IPS-18c (cell line): ENCODE measurements around the gene OAS2.
"Not testable (repeated sequence)": the region's sequence is repeated elsewhere in the genome, so short reads cannot be mapped to it uniquely, and the experiment has no call there.

ENCODE experiments used
- H3K4me3 ChIP-seq: 2 replicates; pipeline ENCODE4 v1.7.0; 2013; ENCODE audit warnings: low read depth, mild to moderate bottlenecking, low read length, moderate library complexity; ENCODE audit not compliant: insufficient read depth
- H3K9me3 ChIP-seq: one replicate; pipeline ENCODE4 v1.6.1; 2013; ENCODE audit warnings: mild to moderate bottlenecking, low read length, moderate library complexity; ENCODE audit not compliant: control insufficient read depth, insufficient read depth

OAS2 gene

DNA sequence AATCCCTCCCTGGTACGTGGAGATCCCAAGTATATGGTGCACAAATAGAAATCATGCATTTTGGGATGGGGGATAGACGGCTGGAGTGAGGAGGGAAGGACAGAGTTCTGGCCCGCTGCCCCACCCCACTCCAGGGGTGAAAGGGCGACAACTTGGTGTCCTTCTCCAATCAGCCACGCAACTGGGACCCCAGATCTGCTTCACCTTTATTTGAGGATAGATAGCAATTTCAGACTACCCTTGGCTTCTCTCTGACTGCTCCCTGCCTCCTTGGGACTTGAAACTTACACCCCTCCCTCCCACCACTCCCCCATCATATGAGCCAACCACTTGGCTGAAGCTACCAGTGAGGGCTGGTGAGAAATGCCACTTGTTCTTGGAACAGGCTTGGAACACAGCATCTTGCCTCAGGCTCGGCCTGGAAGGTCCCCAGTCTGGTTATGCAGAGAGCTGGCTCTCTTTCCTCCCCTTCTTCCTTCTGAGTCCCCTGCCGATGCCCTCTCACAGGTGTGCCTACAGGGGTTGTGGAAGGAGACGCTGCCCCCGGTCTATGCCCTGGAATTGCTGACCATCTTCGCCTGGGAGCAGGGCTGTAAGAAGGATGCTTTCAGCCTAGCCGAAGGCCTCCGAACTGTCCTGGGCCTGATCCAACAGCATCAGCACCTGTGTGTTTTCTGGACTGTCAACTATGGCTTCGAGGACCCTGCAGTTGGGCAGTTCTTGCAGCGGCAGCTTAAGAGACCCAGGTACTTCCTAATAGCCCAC, 31.9 kb upstream of the OAS2 start:
- H3K9me3 ChIP-seq: peaks cover 2% of the 10 kb centered on the region
- no peak overlapping the region for H3K4me3 ChIP-seq

DNA sequence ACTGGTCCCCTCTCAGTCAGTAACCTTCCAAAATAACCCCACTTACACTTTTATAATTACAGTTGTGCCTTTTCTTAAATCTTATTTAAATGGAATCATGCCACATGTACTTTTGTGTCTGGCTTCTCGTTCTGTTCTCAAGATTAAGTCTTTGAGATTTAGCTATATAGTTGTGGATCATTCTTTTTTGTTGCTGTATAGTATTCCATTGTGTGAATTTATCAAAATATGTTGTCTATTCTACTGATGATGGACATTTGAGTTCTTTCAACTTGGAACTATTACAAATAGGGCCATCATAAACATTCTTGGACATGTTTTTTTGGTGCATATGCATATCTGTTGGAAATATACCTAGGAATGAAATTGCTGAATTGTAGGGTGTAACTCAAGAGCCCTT, 31.0 kb upstream of the OAS2 start:
- H3K9me3 ChIP-seq: peaks cover 2% of the 10 kb centered on the region
- H3K4me3 ChIP-seq: no peak overlapping the region

DNA sequence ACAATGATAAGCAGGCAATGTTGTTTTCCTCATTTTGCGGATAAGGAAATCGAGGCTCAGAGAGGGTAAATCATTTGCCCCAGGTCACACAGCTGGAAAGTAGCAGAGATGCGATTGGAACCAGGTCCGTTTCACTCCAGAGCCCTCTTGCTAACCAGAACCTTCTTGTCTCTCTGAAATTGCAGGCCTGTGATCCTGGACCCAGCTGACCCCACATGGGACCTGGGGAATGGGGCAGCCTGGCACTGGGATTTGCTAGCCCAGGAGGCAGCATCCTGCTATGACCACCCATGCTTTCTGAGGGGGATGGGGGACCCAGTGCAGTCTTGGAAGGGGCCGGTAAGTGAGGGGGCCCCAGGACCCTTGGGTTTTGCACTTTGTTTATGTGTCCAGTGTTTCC, 30.6 kb upstream of the OAS2 start:
- H3K4me3 ChIP-seq: no peak overlapping the region
- peaks cover 2% of the 10 kb centered on the region for H3K9me3 ChIP-seq

DNA sequence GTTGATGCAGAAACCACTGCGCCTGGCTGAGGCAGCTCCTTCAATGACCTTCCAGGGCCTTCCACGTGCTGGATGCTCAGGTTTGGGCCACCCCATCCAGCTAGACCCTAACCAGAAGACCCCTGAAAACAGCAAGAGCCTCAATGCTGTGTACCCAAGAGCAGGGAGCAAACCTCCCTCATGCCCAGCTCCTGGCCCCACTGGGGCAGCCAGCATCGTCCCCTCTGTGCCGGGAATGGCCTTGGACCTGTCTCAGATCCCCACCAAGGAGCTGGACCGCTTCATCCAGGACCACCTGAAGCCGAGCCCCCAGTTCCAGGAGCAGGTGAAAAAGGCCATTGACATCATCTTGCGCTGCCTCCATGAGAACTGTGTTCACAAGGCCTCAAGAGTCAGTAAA, 29.5 kb upstream of the OAS2 start:
- Histone ChIP-seq H3K4me3 (no peak overlapping the region), H3K9me3 (no peaks in the 10 kb centered on the region)

DNA sequence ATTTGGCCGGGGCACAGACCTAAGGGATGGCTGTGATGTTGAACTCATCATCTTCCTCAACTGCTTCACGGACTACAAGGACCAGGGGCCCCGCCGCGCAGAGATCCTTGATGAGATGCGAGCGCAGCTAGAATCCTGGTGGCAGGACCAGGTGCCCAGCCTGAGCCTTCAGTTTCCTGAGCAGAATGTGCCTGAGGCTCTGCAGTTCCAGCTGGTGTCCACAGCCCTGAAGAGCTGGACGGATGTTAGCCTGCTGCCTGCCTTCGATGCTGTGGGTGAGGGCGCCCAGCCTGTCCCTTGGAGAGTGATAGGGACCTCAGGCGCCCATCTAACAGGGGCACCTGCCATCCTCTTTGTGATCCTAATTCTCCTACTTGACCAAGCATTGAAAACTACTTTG, 27.6 kb upstream of the OAS2 start:
- Histone ChIP-seq H3K9me3 (no peaks in the 10 kb centered on the region), H3K4me3 (no peak overlapping the region)

DNA sequence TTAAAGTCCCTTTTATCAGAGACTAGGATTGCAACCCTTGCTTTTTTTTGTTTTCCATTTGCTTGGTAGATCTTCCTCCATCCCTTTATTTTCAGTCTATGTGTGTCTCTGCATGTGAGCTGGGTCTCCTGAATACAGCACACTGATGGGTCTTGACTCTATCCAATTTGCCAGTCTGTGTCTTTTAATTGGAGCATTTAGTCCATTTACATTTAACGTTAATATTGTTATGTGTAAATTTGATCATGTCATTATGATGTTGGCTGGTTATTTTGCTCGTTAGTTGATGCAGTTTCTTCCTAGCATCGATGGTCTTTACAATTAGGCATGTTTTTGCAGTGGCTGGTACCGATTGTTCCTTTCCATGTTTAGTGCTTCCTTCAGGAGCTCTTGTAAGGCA, 21.2 kb upstream of the OAS2 start:
- H3K9me3 ChIP-seq: not testable (repeated sequence)

DNA sequence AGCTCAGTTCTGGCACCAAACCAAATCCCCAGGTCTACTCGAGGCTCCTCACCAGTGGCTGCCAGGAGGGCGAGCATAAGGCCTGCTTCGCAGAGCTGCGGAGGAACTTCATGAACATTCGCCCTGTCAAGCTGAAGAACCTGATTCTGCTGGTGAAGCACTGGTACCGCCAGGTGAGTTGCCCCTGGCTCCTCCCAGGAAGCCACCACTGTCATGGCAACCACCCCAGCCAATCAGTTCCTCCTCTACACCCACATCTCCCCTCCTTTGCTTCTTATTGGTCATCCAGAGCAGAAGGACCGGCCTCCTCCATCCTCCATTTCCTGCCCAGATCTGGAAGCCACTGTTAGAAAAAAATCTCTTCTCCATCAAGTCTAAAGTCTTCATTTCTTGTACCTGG, 17.2 kb upstream of the OAS2 start:
- no peak overlapping the region for H3K4me3 ChIP-seq
- H3K9me3 ChIP-seq: peaks cover 5% of the 10 kb centered on the region

More for the DNA sequence above, 21.2 kb upstream of the OAS2 start:
- not testable (repeated sequence) for H3K4me3 ChIP-seq

DNA sequence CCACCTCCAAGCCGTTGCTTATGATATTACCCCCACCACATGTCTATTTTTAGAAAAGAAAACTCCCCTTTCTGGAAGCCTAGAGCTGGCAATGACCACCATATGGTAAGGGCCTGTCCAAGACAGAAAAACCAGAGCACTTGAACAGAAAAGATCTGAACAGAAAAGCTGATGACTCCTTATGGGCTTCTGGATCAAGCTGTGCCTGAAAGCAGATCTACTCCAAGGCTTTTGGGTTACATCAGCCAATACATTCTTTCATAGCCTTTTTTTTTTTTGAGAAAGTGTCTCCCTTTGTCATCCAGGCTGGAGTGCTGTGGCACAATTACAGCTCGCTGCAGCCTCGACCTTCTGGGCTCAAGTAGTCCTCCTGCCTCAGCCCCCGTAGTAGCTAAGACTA, 16.8 kb upstream of the OAS2 start:
- Histone ChIP-seq H3K9me3 (peaks cover 5% of the 10 kb centered on the region), H3K4me3 (no peak overlapping the region)

DNA sequence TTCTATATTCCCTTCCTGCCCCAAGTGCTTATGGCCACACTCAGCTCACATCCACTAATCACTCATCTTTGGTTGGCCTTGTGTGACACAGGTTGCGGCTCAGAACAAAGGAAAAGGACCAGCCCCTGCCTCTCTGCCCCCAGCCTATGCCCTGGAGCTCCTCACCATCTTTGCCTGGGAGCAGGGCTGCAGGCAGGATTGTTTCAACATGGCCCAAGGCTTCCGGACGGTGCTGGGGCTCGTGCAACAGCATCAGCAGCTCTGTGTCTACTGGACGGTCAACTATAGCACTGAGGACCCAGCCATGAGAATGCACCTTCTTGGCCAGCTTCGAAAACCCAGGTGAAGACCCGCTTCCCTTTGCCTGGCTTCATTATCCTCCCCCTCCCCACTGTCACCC, 15.8 kb upstream of the OAS2 start:
- Histone ChIP-seq H3K9me3 (peaks cover 5% of the 10 kb centered on the region), H3K4me3 (no peak overlapping the region)

DNA sequence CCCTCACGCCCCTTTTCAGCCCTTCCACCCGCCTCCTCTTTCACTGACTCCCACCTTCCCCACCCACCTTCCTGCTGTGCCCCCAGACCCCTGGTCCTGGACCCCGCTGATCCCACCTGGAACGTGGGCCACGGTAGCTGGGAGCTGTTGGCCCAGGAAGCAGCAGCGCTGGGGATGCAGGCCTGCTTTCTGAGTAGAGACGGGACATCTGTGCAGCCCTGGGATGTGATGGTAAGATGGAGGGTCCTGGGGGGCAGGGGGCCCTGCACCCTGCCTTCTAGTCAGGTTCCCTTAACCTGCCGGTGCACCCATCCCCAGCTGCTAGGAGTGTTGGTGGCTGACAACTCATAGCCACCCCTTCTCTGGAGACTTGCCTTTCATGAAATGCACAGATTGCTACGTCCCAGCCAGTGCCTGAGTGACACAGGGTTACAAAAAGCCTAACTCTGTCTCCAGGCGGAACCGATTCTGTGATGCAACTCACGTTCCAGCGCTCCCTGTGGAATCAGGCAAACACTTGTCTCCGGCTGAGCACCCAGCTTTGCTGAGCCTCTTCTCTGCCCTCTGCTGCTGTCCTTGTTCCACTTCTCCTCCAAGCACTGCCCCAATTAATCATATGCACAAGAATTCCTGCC, 15.0 kb upstream of the OAS2 start:
- H3K4me3 ChIP-seq: no peak overlapping the region
- peaks cover 5% of the 10 kb centered on the region for H3K9me3 ChIP-seq

DNA sequence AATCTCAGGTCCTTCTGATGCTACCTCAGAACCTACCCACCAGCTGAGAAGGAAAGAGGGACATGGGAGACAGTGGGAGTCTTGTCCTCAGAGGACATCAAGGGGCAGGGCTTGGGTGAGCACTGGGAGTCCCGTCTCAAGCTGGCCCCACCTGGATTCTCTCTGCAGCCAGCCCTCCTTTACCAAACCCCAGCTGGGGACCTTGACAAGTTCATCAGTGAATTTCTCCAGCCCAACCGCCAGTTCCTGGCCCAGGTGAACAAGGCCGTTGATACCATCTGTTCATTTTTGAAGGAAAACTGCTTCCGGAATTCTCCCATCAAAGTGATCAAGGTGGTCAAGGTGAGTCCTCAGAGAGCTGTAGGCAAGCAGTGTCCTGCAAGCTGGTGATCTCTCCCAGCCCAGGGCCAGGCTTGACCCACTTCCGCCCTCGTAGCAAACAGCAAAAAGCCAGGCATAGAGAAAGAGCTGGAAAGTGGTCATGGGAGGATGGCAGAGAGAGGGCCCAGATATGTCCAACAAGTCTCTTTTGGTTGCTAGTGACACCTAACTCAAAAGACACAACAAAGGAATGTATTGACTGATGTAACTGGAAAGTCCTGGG, 14.2 kb upstream of the OAS2 start:
- Histone ChIP-seq H3K9me3 (peaks cover 3% of the 10 kb centered on the region), H3K4me3 (no peak overlapping the region)

DNA sequence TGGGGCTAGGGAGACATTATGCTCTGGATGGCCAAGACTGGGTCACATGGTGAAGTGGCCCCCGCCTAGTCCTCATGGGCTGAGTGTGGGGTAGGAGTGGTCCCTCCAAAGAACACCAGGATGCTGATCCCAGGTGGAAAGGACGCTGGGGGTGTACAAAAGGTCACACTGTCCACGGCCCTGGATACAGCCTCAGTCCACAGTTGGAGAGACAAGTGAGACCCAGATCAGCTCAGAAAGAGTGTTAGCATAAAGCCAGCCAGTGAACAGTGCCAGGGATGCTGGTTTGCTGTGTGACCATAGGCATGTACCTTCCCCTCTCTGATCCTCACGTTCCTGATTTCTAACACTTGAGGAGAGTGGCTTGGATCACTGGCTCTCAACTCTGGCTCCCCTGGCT, 13.4 kb upstream of the OAS2 start:
- Histone ChIP-seq H3K4me3 (no peak overlapping the region), H3K9me3 (no peaks in the 10 kb centered on the region)

DNA sequence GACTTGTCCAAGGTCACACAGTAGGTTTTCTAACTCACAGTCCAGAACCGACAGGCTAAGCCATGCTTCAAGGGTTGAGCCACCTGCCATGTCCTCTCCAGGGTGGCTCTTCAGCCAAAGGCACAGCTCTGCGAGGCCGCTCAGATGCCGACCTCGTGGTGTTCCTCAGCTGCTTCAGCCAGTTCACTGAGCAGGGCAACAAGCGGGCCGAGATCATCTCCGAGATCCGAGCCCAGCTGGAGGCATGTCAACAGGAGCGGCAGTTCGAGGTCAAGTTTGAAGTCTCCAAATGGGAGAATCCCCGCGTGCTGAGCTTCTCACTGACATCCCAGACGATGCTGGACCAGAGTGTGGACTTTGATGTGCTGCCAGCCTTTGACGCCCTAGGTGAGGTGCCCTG, 12.7 kb upstream of the OAS2 start:
- Histone ChIP-seq H3K4me3 (no peak overlapping the region), H3K9me3 (no peaks in the 10 kb centered on the region)

DNA sequence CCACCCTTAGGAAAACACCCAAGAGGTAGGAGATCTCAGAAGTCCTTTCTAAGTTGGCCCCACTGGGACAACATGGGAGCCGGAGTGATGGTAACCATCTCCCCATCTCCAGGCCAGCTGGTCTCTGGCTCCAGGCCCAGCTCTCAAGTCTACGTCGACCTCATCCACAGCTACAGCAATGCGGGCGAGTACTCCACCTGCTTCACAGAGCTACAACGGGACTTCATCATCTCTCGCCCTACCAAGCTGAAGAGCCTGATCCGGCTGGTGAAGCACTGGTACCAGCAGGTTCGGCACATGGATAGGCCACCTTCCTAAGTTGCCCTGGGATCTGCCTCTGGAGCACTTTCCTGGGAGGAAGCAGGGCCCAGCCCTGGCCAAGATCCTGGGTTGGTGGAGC, 11.0 kb upstream of the OAS2 start:
- Histone ChIP-seq H3K4me3 (no peak overlapping the region), H3K9me3 (no peaks in the 10 kb centered on the region)

DNA sequence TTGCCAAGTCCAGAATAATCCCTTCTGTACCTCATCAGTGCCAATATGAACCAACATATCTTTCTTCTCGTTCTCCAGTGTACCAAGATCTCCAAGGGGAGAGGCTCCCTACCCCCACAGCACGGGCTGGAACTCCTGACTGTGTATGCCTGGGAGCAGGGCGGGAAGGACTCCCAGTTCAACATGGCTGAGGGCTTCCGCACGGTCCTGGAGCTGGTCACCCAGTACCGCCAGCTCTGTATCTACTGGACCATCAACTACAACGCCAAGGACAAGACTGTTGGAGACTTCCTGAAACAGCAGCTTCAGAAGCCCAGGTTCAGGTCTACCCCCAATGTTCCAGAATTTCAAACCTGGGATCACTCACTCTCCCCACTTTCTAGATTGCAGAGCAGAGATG, 10.5 kb upstream of the OAS2 start:
- Histone ChIP-seq H3K4me3 (no peak overlapping the region), H3K9me3 (no peaks in the 10 kb centered on the region)

DNA sequence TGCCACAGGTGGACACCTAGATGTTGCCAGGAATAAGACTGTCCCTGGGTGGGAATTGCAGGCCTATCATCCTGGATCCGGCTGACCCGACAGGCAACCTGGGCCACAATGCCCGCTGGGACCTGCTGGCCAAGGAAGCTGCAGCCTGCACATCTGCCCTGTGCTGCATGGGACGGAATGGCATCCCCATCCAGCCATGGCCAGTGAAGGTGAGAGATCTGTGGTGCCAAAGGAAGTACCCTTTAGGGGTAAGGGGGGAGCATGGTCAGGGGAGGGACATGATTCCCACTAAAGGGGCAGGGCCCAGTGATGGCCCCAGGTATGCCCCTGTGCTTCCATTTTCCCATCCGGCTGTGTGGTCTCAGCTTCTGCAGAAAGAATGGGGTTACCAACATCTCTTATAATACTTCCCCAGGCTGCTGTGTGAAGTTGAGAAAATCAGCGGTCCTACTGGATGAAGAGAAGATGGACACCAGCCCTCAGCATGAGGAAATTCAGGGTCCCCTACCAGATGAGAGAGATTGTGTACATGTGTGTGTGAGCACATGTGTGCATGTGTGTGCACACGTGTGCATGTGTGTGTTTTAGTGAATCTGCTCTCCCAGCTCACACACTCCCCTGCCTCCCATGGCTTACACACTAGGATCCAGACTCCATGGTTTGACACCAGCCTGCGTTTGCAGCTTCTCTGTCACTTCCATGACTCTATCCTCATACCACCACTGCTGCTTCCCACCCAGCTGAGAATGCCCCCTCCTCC, 8.6 kb upstream of the OAS2 start:
- H3K9me3 ChIP-seq: no peaks in the 10 kb centered on the region
- H3K4me3 ChIP-seq: no peak overlapping the region

DNA sequence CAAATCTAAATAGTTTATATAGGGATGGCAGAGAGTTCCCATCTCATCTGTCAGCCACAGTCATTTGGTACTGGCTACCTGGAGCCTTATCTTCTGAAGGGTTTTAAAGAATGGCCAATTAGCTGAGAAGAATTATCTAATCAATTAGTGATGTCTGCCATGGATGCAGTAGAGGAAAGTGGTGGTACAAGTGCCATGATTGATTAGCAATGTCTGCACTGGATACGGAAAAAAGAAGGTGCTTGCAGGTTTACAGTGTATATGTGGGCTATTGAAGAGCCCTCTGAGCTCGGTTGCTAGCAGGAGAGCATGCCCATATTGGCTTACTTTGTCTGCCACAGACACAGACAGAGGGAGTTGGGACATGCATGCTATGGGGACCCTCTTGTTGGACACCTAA, 7.9 kb upstream of the OAS2 start:
- H3K9me3 ChIP-seq: no peaks in the 10 kb centered on the region
- no peak overlapping the region for H3K4me3 ChIP-seq

DNA sequence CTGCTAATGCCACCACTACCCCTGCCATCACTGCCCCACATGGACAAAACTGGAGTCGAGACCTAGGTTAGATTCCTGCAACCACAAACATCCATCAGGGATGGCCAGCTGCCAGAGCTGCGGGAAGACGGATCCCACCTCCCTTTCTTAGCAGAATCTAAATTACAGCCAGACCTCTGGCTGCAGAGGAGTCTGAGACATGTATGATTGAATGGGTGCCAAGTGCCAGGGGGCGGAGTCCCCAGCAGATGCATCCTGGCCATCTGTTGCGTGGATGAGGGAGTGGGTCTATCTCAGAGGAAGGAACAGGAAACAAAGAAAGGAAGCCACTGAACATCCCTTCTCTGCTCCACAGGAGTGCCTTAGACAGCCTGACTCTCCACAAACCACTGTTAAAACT, 7.1 kb upstream of the OAS2 start:
- H3K4me3 ChIP-seq: no peak overlapping the region
- no peaks in the 10 kb centered on the region for H3K9me3 ChIP-seq
